ENCODE results near the gene FOCAD.
"Not testable (repeated sequence)": the region's sequence is repeated elsewhere in the genome, so short reads cannot be mapped to it uniquely, and the experiment has no call there.

Gene FOCAD

DNA sequence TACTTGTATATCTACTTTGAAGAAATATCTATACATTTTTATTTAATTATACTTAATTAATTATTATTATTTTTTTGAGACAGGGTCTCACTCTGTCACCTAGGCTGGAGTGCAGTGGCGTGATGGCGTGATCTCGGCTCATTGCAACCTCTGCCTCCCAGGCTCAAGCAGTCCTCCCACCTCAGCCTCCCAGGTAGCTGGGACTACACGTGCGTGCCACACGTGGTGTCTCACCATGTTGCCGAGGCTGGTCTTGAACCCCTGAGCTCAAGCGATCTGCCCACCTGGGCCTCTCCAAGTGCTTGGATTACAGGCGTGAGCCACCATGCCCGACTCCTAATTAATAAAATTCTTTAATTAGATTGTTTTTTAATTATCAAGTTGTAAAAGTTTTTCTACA lies 10.5 kb upstream of the FOCAD start:
- DNase-seq = not testable (repeated sequence)

- no peak for DNase-seq
Measured at GRCh38 chr9:20681467-20681866, 2.6 kb upstream of the FOCAD start.

DNA sequence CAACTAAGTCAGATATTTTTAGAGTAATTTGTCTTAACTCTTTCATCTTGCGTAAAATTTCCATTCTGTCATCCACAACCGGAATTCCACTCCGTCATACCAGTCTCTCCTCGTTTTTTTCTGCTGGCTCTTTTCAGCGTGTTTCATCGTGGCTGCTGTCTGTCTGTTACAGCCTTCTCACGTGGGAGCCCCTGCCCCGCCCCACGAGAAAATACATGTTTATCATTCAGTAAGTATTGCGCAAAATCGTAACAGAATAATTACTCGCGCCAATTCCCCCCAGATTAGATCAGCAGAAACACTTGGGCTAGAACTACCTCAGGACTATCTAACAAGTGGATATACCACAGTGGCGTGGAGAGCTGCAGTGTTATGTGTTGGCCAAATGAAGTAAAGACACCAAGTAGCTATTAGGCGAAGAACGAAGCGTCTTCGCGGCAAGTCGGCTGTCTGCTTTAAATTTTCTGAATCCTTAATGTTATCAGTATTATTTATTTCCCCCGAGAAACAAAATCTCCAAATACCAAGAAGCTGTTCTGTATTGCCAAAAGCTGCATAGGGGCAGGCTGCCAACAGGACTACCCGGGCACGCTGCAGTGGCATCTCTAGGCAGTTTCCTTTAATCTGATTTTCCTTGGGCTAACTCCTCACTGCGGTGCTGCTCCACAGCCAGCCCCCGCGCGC lies 566 bp upstream of the FOCAD start:
- DNase-seq = no peak

DNA sequence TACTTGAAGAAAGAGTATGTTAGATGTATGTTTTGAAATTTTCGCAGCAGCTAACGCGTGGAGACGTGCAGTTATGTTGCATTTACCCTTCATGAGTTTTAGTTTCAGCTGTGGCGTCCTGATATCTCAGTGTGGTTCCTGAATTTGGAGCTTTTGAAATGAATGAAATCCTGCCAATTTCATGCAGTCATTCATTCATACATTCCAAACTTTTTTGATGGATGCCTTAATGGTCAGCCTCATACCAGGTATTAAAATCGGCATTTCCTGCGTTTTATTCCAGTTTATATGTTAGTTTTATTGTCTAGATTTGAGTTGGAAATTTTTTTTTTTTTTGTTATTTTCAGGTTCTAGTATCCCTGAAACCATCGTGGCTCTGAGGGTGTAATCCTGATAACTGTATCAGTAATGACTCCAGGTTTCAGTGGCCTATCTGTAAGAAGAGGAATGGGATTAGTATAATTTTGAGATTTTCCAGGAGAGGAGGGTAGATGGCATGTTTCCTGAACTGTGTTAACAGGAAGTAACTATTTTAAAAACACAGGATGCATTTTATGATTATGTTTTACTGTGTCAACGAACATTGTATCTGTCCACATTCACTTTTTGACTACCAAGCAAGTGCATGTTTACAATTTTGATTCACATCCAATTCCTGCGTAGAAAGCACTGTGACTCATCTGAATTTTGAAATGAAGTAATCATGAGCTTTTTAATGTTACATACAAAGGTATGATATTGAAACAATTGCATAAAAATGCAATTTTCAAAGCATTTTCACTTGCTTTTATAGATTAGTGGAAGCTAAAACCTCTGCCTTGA lies 1.0 kb downstream of the FOCAD start:
- no peak for DNase-seq

- no peak for DNase-seq
Measured at GRCh38 chr9:20685769-20686168, 1.7 kb downstream of the FOCAD start.

DNA sequence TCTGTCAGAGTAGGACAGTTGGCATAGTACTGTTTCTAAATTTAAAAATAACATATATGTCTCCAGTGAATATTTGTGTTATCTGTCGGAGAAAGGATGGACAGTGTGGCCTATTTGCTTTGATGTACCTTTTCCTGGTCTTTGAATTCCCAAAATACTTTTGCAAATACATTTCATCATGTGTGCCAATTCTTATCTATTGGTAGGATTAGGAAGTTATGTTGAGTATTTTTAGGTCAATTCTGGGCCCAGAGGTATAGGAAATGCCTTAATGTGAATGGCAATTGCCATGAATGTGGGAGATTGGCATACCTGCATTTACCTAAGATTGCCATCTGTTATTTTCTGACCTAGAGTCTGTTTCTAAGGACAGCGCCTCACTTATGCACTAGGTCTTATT lies 5.8 kb downstream of the FOCAD start:
- no peak for DNase-seq

DNA sequence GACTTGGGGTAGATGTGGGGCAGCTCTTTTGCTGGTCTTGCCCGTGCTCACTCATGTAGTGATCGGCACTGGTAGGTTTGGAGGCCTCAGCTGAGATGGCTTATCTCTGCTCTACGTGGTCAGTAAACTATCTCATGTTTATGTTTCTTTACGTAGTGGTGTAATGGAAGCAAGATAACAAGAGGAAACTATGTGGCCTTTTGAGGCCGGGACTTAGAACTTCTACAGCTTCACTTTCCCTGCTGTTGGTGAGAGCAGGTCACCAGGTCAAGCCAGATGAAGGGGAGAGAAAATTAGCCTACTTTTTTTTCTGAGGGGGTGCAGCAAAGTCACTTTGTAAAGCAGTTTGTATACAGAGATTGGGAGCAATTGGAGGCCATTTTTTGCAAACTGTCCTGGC lies 8.5 kb downstream of the FOCAD start:
- DNase-seq = no peak

GRCh38 chr9:20693068-20693467 lies 9.0 kb downstream of the FOCAD start:
- no peak for DNase-seq

DNA sequence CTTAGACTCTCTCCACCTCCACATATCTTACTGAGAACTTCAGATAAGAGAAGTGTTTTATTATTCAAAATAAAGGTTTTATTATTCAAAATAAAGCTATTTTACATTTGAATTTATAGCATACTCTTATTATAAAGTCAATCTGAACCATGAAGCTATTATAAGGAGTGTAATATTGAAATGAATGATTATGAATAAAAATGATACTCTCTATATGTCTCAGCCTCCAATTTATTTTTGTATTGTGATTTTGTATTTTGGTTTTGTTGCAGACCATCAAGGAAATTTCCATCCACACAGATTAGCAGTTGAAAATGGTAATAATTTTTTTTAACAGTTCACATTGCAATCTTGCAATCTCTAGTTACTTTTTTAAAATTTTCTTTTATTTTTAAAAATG lies 10.2 kb downstream of the FOCAD start:
- DNase-seq = no peak

DNA sequence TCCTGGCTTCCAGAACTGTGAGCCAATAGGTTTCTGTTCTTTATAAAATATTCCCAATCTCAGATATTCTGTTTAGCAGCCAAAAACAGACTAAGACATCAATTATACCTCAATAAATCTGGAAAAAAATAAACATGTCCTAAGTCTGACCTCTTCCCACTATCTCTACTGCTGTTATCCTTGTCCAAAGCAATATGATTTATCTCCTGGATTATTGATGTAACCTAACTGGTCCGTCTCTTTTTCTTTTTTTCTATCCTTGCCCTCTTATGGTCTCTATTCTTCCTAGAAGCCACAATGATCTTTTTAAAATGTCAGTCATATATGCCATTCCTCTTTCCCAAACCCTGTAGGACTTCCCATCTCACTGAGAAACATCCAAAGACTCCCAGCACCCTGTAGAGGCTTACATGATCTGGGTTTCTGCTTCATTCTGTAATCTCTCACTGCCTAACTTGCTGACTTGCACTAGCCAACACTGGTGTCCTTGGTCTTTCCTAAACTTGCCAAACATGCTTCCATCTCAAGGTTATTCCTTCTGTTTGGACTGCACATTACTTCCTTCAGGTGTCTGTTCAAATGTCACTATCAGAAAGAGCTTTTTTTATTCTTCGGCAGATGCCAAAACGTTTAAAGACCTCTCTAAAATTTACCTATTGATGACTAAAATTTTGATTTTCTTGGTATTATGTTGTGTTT lies 13.1 kb downstream of the FOCAD start:
- no peak for DNase-seq

DNA sequence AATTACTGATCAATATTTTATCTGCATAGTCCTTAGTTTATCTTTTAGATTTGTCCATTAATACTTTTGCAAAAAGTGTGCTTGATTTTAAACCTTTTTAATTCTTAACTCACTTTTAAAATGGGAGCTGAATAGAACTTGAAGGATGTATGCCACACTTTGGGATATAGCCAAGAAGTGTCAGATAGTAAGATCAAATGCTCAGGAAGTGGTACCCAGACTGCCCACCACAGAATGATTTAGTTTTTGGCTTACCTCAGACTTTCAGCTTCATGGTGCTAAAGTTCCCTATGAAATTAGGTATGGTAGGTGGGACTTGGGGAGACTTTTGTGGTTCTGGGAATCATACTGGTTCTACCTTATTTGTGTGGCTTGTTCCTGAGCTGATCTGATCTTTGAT lies 14.7 kb downstream of the FOCAD start:
- no peak for DNase-seq

DNA sequence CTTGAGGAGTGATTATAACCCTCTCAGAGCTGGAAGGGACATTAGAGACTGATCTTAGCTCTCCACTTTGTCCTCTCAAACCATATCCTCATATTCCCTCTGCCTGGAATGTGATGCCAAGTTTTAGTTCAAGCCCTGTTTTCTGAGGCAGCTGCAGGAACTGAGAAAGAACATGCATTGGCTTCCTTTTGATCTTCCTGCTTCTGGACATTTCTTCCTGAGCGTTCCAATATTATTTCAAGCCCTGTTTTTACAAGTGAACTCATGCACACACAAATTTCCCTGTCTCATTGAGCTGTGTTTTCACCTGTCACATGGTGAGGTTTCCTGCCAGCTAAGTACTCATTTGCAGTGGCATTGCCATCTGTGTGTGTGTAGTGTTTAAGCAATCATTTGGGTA lies 17.0 kb downstream of the FOCAD start:
- DNase-seq = no peak

- no peak for DNase-seq
Measured at GRCh38 chr9:20702570-20702969, 18.5 kb downstream of the FOCAD start.

DNA sequence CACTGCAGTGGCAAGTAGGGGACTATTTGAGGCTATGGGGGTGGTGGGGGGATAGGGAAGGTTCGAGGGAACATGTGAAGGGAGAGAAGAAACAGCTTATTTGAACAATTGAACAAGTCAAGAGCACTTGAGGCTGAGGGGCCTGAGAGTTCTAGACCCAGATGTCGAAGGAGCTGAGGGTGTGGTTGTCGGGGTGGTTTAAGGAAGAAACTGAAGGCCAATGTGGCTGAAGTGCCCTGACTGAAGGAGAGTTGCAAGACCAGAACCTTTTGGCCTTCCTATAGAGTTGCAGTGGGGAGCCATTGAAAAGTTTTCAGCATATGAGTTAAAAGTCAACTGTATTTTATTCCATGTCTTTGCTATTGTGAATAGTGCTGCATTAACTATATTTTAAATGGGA lies 19.1 kb downstream of the FOCAD start:
- no peak for DNase-seq

DNA sequence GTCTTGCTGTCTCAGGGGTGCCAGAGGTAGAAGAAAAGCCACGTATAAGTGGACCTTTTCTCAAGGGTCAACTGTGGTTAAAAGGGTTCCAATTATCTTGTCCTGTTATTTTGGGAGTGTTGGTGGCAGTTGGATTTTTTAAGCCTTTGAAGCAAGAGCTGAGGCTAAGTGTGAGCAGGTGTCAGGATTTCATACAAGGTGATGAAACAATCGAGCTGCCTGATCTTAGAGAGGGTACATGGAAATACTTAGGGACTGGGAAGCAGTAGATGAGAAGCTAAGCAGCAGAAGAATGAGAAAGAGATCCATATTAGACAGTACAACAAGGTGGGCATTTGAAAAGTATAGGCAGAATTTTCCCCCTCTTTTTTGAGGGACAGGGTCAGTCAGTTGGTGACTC lies 23.6 kb downstream of the FOCAD start:
- no peak for DNase-seq

- DNase-seq = no peak
Measured at GRCh38 chr9:20713172-20713571, 29.1 kb downstream of the FOCAD start.

- no peak for DNase-seq
Measured at GRCh38 chr9:20714442-20715415, 30.7 kb downstream of the FOCAD start.

GRCh38 chr9:20722221-20722620 lies 38.2 kb downstream of the FOCAD start:
- DNase-seq = no peak

DNA sequence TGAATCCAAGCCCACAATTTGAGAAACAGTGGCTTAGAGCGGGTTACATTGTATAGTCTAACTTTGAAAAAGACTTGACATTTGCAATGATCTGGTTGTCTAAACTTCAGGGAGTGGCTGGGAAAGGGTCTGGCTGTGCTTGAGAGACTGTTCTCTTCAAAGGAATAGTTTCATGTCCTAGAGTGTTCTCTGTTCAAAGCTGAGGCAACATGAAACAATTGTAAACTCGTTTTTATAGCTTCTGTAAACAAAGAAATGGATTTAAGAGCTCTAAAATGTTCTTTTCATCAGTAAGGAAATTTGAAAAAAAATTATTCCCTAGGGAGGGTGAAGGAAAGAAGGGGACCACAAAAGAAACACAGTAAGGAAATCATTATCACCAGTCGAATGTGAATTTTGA lies 41.6 kb downstream of the FOCAD start:
- no peak for DNase-seq

GRCh38 chr9:20726144-20726543 lies 42.1 kb downstream of the FOCAD start:
- no peak for DNase-seq

DNA sequence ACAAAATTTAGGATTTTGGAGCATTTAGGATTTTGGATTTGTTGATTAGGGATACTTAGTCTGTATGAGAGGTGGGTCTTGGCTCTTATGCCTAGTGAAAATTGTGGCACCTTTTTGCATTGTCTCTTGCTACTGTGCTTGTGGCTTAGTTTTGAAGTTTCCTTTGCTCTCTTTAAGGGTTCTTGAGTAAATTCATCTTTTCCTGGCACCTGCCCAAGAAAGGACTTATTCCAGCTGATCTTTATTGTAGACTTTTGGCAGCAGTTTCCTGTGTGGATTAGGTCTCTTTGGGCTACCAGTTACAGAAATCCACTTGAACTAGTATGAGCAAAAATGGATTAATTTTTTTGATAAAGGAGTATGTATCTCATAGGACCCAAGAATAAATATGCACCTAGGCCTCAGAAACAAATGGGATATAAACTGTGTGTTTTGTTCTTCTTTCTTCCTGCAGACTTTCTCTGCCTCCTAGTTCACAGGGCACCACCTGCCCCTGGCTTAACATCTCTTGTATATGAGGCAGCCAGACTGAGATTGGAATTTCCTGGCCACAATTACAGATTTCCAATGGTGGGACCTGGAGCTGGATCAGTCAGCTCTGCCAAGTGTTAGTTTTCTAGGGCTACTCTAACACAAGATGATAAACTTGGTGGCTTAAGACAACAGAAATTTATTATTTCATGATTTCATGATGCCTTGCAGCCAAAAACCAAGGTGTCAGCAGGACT lies 44.6 kb downstream of the FOCAD start:
- peak; percentile 19 for DNase-seq

DNA sequence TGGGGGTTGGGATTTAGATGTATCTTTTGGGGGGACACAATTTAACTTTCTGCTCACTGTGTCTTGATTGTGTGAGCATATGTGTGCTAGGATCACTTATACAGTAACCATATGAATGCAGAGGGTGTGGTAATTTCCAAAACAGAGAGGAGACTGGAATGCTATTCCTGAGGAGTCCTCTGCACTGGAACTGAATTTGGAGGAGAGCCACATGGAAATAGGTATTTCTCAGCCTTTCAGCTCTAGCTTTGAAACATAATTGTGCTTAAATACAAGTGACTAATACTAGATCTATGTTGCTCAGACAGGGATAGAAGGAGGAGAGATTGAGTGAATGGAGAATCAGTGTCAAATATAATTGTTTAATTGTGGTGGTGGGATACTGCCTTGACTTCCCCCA lies 45.5 kb downstream of the FOCAD start:
- DNase-seq = no peak
